T-cell (primary cell): ENCODE data around the gene KCNJ11. TPM values are rescaled to one million over a fixed set of nuclear protein-coding genes. Genes with fewer than 3 reads are reported as not detected.

Source experiments
- ATAC-seq, 4 experiments: fragments of 200-7000 bp in 3 of 4; fragments of 150-1000 bp in 1 of 4; cut with Tn5 transposase; replicated peaks in 1 of 4; 1 replicate in 3 of 4; 2 replicates in 1 of 4; pipeline ENCODE4 v1.10.0; 2021; ENCODE audit warnings: moderate library complexity in 3 of 4, mild to moderate bottlenecking in 2 of 4, moderate number of reproducible peaks in 1 of 4
- CTCF ChIA-PET, 2 donors: fragments of 300-600 bp; sonication (Branson Sonifier 250); formaldehyde crosslinking; loops; one replicate each; lab custom pipeline; 2022; ENCODE audit warnings: antibody characterized with exemption in 2 of 2; lab: Charles Lee
- POLR2A ChIA-PET, 2 donors: fragments of 300-600 bp; sonication (Branson Sonifier 250); formaldehyde crosslinking; loops; one replicate each; lab custom pipeline; 2022; ENCODE audit warnings: antibody characterized with exemption in 2 of 2; lab: Charles Lee
- DNase-seq, 35 experiments: peaks; one replicate each; pipeline versions ENCODE4 v3.0.0 to v3.0.0-alpha.2; 2013 to 2023
- H3K27ac ChIP-seq: one replicate; pipeline ENCODE4 v1.5.1; 2013; ENCODE audit warnings: low read length
- H3K27me3 ChIP-seq, 2 experiments: replicated peaks in 1 of 2; 1 replicate in 1 of 2; 2 replicates in 1 of 2; pipeline versions ENCODE4 v1.6.1 to v1.7.0; 2013; ENCODE audit warnings: low read length in 1 of 2, mixed read lengths in 1 of 2; ENCODE audit not compliant: control insufficient read depth in 2 of 2, insufficient read depth in 2 of 2; ENCODE audit errors: extremely low read depth in 1 of 2
- H3K36me3 ChIP-seq, 2 donors: 1 replicate in 1 of 2; 2 replicates in 1 of 2; pipeline versions ENCODE4 v1.6.1 to v1.7.0; 2013; ENCODE audit warnings: low read length in 1 of 2; ENCODE audit not compliant: control insufficient read depth in 2 of 2, insufficient read depth in 1 of 2; ENCODE audit errors: extremely low read depth in 1 of 2
- H3K4me1 ChIP-seq, 2 experiments: 1 replicate in 1 of 2; 2 replicates in 1 of 2; pipeline versions ENCODE4 v1.6.1 to v1.7.0; 2013; ENCODE audit warnings: low read length in 2 of 2, mixed read lengths in 1 of 2; ENCODE audit not compliant: insufficient read depth in 2 of 2, control insufficient read depth in 1 of 2; ENCODE audit errors: extremely low read depth in 1 of 2
- H3K4me3 ChIP-seq, 2 donors: 1 replicate in 1 of 2; 2 replicates in 1 of 2; pipeline versions ENCODE4 v1.5.1 to v1.7.0; 2013; ENCODE audit warnings: mild to moderate bottlenecking in 2 of 2, low read length in 1 of 2, moderate library complexity in 1 of 2; ENCODE audit not compliant: control insufficient read depth in 1 of 2; ENCODE audit errors: extremely low read depth in 1 of 2
- H3K9me3 ChIP-seq: 2 replicates; pipeline ENCODE4 v1.7.0; 2013
- H3K27ac Mint-ChIP-seq, 2 donors: one replicate each; pipeline ENCODE4 v1.8.0; 2020 to 2021; ENCODE audit warnings: mild to moderate bottlenecking in 2 of 2, mixed read lengths in 2 of 2
- H3K27me3 Mint-ChIP-seq, 2 donors: one replicate each; pipeline ENCODE4 v1.8.0; 2021 to 2022; ENCODE audit warnings: mixed read lengths in 2 of 2
- H3K36me3 Mint-ChIP-seq: one replicate; pipeline ENCODE4 v1.8.0; 2021; ENCODE audit warnings: mixed read lengths
- H3K4me1 Mint-ChIP-seq, 3 donors: one replicate each; pipeline ENCODE4 v1.8.0; 2020 to 2022; ENCODE audit warnings: mixed read lengths in 3 of 3, mild to moderate bottlenecking in 1 of 3
- H3K4me3 Mint-ChIP-seq, 3 donors: one replicate each; pipeline ENCODE4 v1.8.0; 2020 to 2022; ENCODE audit warnings: mild to moderate bottlenecking in 3 of 3, mixed read lengths in 3 of 3, moderate library complexity in 3 of 3
- H3K9me3 Mint-ChIP-seq, 3 donors: one replicate each; pipeline ENCODE4 v1.8.0; 2020 to 2022; ENCODE audit warnings: mixed read lengths in 3 of 3
- WGBS: methylation state at CpG from one replicate; pipeline ENCODE4 v1.1.5; 2013; ENCODE audit warnings: missing lambda C conversion rate; ENCODE audit not compliant: insufficient coverage; 5-methylcytosine and 5-hydroxymethylcytosine counted together
- total RNA-seq, 35 experiments: library from RNA in 6 of 35; stranded (reverse) in 6 of 35; fragments of 120-200 nt in 1 of 35; gene quantifications; one replicate each; pipeline versions ENCODE4 v1.2.1 to v1.2.4 and lab custom pipeline; 2013 to 2026

KCNJ11 gene
- total RNA-seq, 5 donors from 2014 or later (not counting 1 experiment from before 2014, with no cell fraction given): 0.33 to 0.63 (median 0.50) TPM; not detected in 1

DNA sequence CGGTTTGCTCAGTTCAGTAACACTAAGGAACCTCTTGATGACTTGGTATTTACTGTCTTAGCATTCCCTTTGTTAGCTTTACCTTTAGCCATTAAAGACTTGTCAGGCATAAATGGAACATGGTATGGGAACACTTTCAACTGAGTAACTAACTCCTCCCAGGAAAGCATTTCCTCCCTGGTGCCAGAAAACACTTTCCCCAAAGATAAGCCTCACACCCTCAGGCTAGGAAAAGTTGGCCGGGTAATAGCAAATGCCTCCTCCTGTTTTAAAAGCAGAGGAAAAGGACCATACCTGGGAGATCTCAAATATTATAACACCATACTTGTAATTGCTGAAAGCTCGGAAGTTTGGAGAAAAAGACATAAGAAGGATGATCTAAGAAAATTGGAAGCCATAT, 12.0 kb downstream of the KCNJ11 start:
- CTCF ChIA-PET: interaction anchor here in 1 of 2 donors (0.5 kb wide), 1 partner anchor 22 kb away, joined by 3 read pairs; no protein-coding TSS in a partner anchor
- no peaks in the 10 kb centered on the region for H3K4me1 Mint-ChIP-seq

DNA sequence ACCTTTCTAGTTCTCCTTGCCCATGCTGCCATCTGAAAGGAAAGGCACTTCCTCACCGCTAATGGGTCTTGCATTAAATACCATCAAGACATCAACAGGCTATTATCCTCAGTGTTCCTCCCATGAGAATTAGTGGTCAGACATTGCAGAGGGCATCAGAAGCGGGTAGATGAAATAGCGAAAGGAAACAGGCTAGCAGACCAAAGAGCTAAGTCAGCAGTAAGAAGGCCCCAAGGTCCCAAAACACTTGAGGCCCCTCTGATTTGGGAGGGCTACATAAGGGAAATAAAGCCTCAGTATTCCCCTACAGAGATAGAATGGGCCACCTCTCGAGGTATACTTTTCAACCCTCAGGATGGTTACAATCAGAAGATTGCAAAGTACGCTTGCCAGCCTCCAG, 12.9 kb downstream of the KCNJ11 start:
- POLR2A ChIA-PET: no interaction called here
- WGBS: 94% methylated on average over 3 of the region's 5 CpGs
- Mint-ChIP-seq H3K9me3 (peaks cover 18 to 26% (median 25%) of the 10 kb centered on the region in 3 donors), H3K27ac (no peak overlapping the region), H3K27me3 (no peaks in the 10 kb centered on the region), H3K36me3 (peaks cover 39% of the 10 kb centered on the region), H3K4me3 (no peak overlapping the region), H3K4me1 (no peaks in the 10 kb centered on the region)
- CTCF ChIA-PET: interaction anchor here in 1 of 2 donors (1.4 kb wide), 1 partner anchor 8 kb away, joined by 5 read pairs; no protein-coding TSS in a partner anchor
- ATAC-seq (no peak), DNase-seq (no peak)
- no peaks in the 10 kb centered on the region for H3K9me3 ChIP-seq
- no peaks in the 10 kb centered on the region for H3K27me3 ChIP-seq
- no peak overlapping the region for H3K27ac ChIP-seq
- peaks cover 0 to 5% of the 10 kb centered on the region in 2 donors for H3K36me3 ChIP-seq
- H3K4me1 ChIP-seq: no peaks in the 10 kb centered on the region
- no peak overlapping the region for H3K4me3 ChIP-seq

More for the DNA sequence above, 12.0 kb downstream of the KCNJ11 start:
- Histone ChIP-seq H3K4me3 (no peak overlapping the region), H3K36me3 (peaks cover 0 to 5% of the 10 kb centered on the region in 2 donors), H3K9me3 (no peaks in the 10 kb centered on the region), H3K27me3 (no peaks in the 10 kb centered on the region), H3K27ac (no peak overlapping the region), H3K4me1 (no peaks in the 10 kb centered on the region)
- Mint-ChIP-seq H3K27me3 (no peaks in the 10 kb centered on the region), H3K27ac (no peak overlapping the region), H3K36me3 (peaks cover 29% of the 10 kb centered on the region), H3K9me3 (peaks cover 10 to 17% (median 16%) of the 10 kb centered on the region in 3 donors), H3K4me3 (no peak overlapping the region)
- DNase-seq (no peak), ATAC-seq (no peak)
- POLR2A ChIA-PET: no interaction called here
- 86% methylated on average over 1 of the region's 3 CpGs for WGBS

DNA sequence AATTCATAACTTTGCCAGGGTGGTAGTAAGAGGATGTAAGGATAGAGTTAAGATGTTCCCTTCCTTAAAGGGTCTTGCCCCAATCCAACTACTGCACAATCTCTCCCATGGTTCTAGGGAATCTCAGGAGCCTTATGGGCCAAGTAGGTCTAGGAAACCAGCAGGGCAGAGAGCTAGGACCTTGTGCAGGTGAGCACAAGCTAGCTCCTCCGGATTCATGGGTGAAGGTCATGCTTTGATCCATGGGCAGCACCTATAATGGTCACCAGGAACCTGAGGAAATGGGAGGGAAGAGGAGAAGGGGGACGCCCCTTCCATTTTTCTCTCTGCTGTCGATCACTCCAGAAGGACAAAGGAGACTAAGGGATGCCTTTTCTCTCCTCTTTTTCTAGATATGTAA, 16.8 kb downstream of the KCNJ11 start:
- H3K27me3 Mint-ChIP-seq: no peaks in the 10 kb centered on the region
- no peak for ATAC-seq

DNA sequence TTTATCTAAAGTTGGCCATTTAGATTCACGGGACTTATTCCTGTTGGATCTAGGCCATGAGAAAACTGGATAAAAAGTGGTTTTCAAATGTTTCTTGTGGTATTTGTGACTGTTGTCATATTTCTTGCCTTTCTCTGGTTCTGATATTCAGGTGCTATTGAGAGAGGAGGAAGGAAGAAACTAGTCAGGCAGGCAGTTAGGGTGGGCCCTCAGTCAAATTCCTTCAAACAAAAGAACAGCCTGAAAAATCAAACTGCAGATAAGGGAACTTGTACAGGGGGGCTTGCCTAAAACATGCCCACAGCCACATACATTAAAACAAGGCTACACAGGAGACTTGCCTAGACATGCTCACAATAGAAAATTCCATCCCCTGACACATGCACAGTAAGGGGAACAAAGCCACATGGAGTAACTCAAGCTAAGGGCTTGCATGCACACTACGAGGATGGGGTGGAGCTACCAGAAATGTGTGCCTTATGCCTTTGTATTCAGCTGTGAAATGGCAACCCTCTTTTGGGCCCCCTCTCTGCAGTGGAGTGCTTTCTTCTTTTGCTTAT, 18.7 kb downstream of the KCNJ11 start:
- H3K9me3 ChIP-seq: no peaks in the 10 kb centered on the region
- ATAC-seq (no peak), DNase-seq (no peak)
- H3K27ac Mint-ChIP-seq: no peak overlapping the region
- H3K4me3 Mint-ChIP-seq: no peak overlapping the region
- H3K4me1 ChIP-seq: no peaks in the 10 kb centered on the region
- no peaks in the 10 kb centered on the region for H3K4me1 Mint-ChIP-seq
- H3K9me3 Mint-ChIP-seq: peaks cover 22 to 41% (median 38%) of the 10 kb centered on the region in 3 donors
- peaks cover 69% of the 10 kb centered on the region for H3K36me3 Mint-ChIP-seq
- 92% methylated on average over 2 of the region's 2 CpGs for WGBS
- H3K36me3 ChIP-seq: peaks cover 0 to 14% of the 10 kb centered on the region in 2 donors
- POLR2A ChIA-PET: no interaction called here
- H3K4me3 ChIP-seq: no peak overlapping the region
- no peaks in the 10 kb centered on the region for H3K27me3 Mint-ChIP-seq
- H3K27ac ChIP-seq: no peak overlapping the region
- no peaks in the 10 kb centered on the region for H3K27me3 ChIP-seq
- CTCF ChIA-PET: interaction anchor here in 1 of 2 donors (0.9 kb wide), 1 partner anchor 13 kb away, joined by 4 read pairs; no protein-coding TSS in a partner anchor

More for the DNA sequence above, 16.8 kb downstream of the KCNJ11 start:
- no peaks in the 10 kb centered on the region for H3K4me1 ChIP-seq
- CTCF ChIA-PET: no interaction called here
- DNase-seq: no peak
- WGBS: no CpG with 5 or more reads among the region's 3 CpGs
- Mint-ChIP-seq H3K4me3 (no peak overlapping the region), H3K9me3 (peaks cover 22 to 41% (median 38%) of the 10 kb centered on the region in 3 donors), H3K36me3 (peaks cover 65% of the 10 kb centered on the region), H3K4me1 (no peaks in the 10 kb centered on the region), H3K27ac (no peak overlapping the region)
- H3K4me3 ChIP-seq: no peak overlapping the region
- H3K27ac ChIP-seq: no peak overlapping the region
- no peaks in the 10 kb centered on the region for H3K27me3 ChIP-seq
- POLR2A ChIA-PET: no interaction called here
- peaks cover 0 to 14% of the 10 kb centered on the region in 2 donors for H3K36me3 ChIP-seq
- no peaks in the 10 kb centered on the region for H3K9me3 ChIP-seq

DNA sequence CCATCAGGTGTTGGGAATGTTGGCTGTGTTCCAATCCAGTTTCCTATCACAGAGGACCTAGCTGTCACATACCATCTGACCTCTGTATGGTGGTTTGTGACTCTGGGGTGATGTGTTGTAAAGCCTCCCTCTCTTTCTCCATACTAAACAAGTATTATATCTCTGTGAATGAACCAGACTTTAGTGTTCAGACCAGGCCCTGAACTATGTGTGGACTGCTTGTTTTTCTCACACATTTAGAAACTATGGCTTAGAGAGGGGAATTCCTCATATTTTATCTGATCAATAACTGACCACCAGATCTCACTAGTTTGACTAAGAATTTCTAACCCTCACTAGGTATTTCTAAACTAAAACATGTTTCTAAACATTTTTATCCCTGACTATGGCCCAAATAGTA, 19.4 kb downstream of the KCNJ11 start:
- Histone ChIP-seq H3K9me3 (no peaks in the 10 kb centered on the region), H3K27me3 (no peaks in the 10 kb centered on the region), H3K4me1 (no peaks in the 10 kb centered on the region), H3K4me3 (no peak overlapping the region), H3K27ac (no peak overlapping the region), H3K36me3 (peaks cover 0 to 14% of the 10 kb centered on the region in 2 donors)
- ChIA-PET POLR2A (interaction anchor here in 1 of 2 donors (0.6 kb wide), 1 partner anchor 79 kb away, joined by 3 read pairs; no protein-coding TSS in a partner anchor), CTCF (interaction anchor here in 1 of 2 donors (0.9 kb wide), 1 partner anchor 14 kb away, joined by 4 read pairs; no protein-coding TSS in a partner anchor)
- Mint-ChIP-seq H3K36me3 (peaks cover 66% of the 10 kb centered on the region), H3K9me3 (peaks cover 22 to 41% (median 38%) of the 10 kb centered on the region in 3 donors), H3K27me3 (no peaks in the 10 kb centered on the region), H3K4me3 (no peak overlapping the region), H3K27ac (no peak overlapping the region), H3K4me1 (no peaks in the 10 kb centered on the region)
- ATAC-seq: no peak
- no peak for DNase-seq

DNA sequence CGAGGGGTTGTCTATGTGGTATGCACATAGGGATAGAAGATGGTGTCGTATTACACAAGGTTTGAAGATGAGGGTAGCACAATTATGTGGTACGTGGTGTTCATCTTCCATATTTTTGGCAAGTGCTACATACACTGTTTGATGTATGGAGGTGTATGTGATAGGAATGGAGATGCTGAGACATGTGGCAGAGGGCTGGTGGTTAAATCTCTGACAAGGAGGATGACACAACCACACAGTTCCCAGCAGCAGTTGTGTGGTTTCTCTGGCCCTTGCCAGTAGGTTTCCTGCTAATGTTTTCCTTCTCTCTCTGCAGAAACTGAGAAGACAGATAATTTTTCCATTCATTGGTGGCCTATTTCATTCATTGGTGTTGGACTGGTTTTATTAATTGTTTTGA, 19.9 kb downstream of the KCNJ11 start:
- Mint-ChIP-seq H3K27ac (no peak overlapping the region), H3K4me1 (no peaks in the 10 kb centered on the region), H3K4me3 (no peak overlapping the region), H3K36me3 (peaks cover 62% of the 10 kb centered on the region), H3K9me3 (peaks cover 22 to 41% (median 38%) of the 10 kb centered on the region in 3 donors), H3K27me3 (no peaks in the 10 kb centered on the region)
- ChIA-PET CTCF (no interaction called here), POLR2A (no interaction called here)
- no peak overlapping the region for H3K27ac ChIP-seq
- ATAC-seq: no peak
- DNase-seq: no peak
- H3K27me3 ChIP-seq: no peaks in the 10 kb centered on the region
- no peaks in the 10 kb centered on the region for H3K4me1 ChIP-seq
- H3K4me3 ChIP-seq: no peak overlapping the region
- no peaks in the 10 kb centered on the region for H3K9me3 ChIP-seq
- peaks cover 0 to 14% of the 10 kb centered on the region in 2 donors for H3K36me3 ChIP-seq
- WGBS: 100% methylated on average over 1 of the region's 3 CpGs
